Stimulated activated CD4-positive, alpha-beta T cell treated with anti-CD3 and anti-CD28 coated beads, Interleukin-15, amount 100 ng/mL, for 1 hour (primary cell): ENCODE results near the gene TMIE.

Experiments
- DNase-seq, 2 donors: peaks; one replicate each; pipeline ENCODE4 v3.0.0-alpha.2; 2020; ENCODE audit warnings: low read depth in 1 of 2, low spot score in 1 of 2

TMIE gene

GRCh38 chr3:46668591-46668990 lies 32.6 kb upstream of the TMIE start:
- no peak for DNase-seq

GRCh38 chr3:46669191-46669999 lies 31.8 kb upstream of the TMIE start:
- DNase-seq: no peak

GRCh38 chr3:46670000-46670890 lies 30.9 kb upstream of the TMIE start:
- no peak for DNase-seq

GRCh38 chr3:46670891-46671427 lies 30.2 kb upstream of the TMIE start:
- no peak for DNase-seq

- no peak for DNase-seq
These were observed 29.4 kb upstream of the TMIE start for GRCh38 chr3:46671541-46672348.

GRCh38 chr3:46672349-46672695 lies 28.9 kb upstream of the TMIE start:
- DNase-seq: no peak

GRCh38 chr3:46673151-46674030 lies 27.8 kb upstream of the TMIE start:
- DNase-seq: no peak

GRCh38 chr3:46674031-46674845 lies 27.0 kb upstream of the TMIE start:
- DNase-seq: no peak

- no peak for DNase-seq
These were observed 25.8 kb upstream of the TMIE start for GRCh38 chr3:46675426-46675825.

GRCh38 chr3:46675843-46676567 lies 25.2 kb upstream of the TMIE start:
- no peak for DNase-seq

GRCh38 chr3:46676601-46677410 lies 24.4 kb upstream of the TMIE start:
- DNase-seq: no peak

GRCh38 chr3:46677411-46677726 lies 23.8 kb upstream of the TMIE start:
- DNase-seq: no peak

- no peak for DNase-seq
These were observed 22.9 kb upstream of the TMIE start for GRCh38 chr3:46678280-46678679.

GRCh38 chr3:46679681-46680080 lies 21.5 kb upstream of the TMIE start:
- DNase-seq: no peak

GRCh38 chr3:46680298-46680826 lies 20.8 kb upstream of the TMIE start:
- no peak for DNase-seq

GRCh38 chr3:46681387-46681786 lies 19.8 kb upstream of the TMIE start:
- DNase-seq: no peak

- DNase-seq: no peak
These were observed 19.2 kb upstream of the TMIE start for GRCh38 chr3:46681856-46682540.
